ELF-1 (cell line): ENCODE measurements around the gene TMUB1.

ENCODE experiments used
- DNase-seq: peaks from one replicate; pipeline ENCODE4 v3.0.0-alpha.2; 2016; ENCODE audit warnings: low read depth, low spot score

The TMUB1 gene

GRCh38 chr7:151034312-151035025 is 48.8 kb downstream of the TMUB1 start:
- DNase-seq, result no peak

GRCh38 chr7:151033864-151034249 is 49.4 kb downstream of the TMUB1 start:
- DNase-seq, result no peak

- peak; percentile 36 for DNase-seq
Observed at GRCh38 chr7:151032936-151033863, 50.1 kb downstream of the TMUB1 start.
